ENCODE measurements around the gene KTN1.

Gene KTN1

GRCh38 chr14:55589171-55589570, 9.2 kb downstream of the KTN1 start:
- Histone ChIP-seq H3K4me3 (ENCODE audit: low read depth in 1 of 2, low read length in 2 of 2) (no peak overlapping the region), H3K27ac (ENCODE audit: low read depth, low read length) (no peak overlapping the region), H3K36me3 (ENCODE audit: control insufficient read depth in 1 of 2, insufficient read depth in 2 of 2, low read length in 2 of 2) (no peaks in the 10 kb centered on the region), H3K4me1 (ENCODE audit: control insufficient read depth in 1 of 2, insufficient read depth in 2 of 2, low read length in 2 of 2) (peaks cover 26 to 42% of the 10 kb centered on the region in 2 donors), H3K9me3 (ENCODE audit: control insufficient read depth in 1 of 2, low read length in 2 of 2) (no peaks in the 10 kb centered on the region), H3K27me3 (ENCODE audit: control insufficient read depth in 1 of 2, insufficient read depth in 2 of 2, low read length in 2 of 2) (no peaks in the 10 kb centered on the region), H3K9ac (ENCODE audit: low read depth in 1 of 2, low read length in 2 of 2) (no peak overlapping the region)

- Histone ChIP-seq H3K27ac (ENCODE audit: low read depth, low read length) (no peak overlapping the region), H3K4me1 (ENCODE audit: control insufficient read depth in 1 of 2, insufficient read depth in 2 of 2, low read length in 2 of 2) (peaks cover 8 to 34% of the 10 kb centered on the region in 2 donors), H3K36me3 (ENCODE audit: control insufficient read depth in 1 of 2, insufficient read depth in 2 of 2, low read length in 2 of 2) (no peaks in the 10 kb centered on the region), H3K4me3 (ENCODE audit: low read depth in 1 of 2, low read length in 2 of 2) (no peak overlapping the region), H3K9ac (ENCODE audit: low read depth in 1 of 2, low read length in 2 of 2) (no peak overlapping the region), H3K9me3 (ENCODE audit: control insufficient read depth in 1 of 2, low read length in 2 of 2) (no peaks in the 10 kb centered on the region), H3K27me3 (ENCODE audit: control insufficient read depth in 1 of 2, insufficient read depth in 2 of 2, low read length in 2 of 2) (no peaks in the 10 kb centered on the region)
These were observed 12.4 kb downstream of the KTN1 start for GRCh38 chr14:55592436-55592835.

- Histone ChIP-seq H3K27ac (ENCODE audit: low read depth, low read length) (no peak overlapping the region), H3K27me3 (ENCODE audit: control insufficient read depth in 1 of 2, insufficient read depth in 2 of 2, low read length in 2 of 2) (no peaks in the 10 kb centered on the region), H3K9ac (ENCODE audit: low read depth in 1 of 2, low read length in 2 of 2) (no peak overlapping the region), H3K4me1 (ENCODE audit: control insufficient read depth in 1 of 2, insufficient read depth in 2 of 2, low read length in 2 of 2) (peaks cover 6 to 29% of the 10 kb centered on the region in 2 donors), H3K36me3 (ENCODE audit: control insufficient read depth in 1 of 2, insufficient read depth in 2 of 2, low read length in 2 of 2) (no peaks in the 10 kb centered on the region), H3K4me3 (ENCODE audit: low read depth in 1 of 2, low read length in 2 of 2) (no peak overlapping the region), H3K9me3 (ENCODE audit: control insufficient read depth in 1 of 2, low read length in 2 of 2) (no peaks in the 10 kb centered on the region)
These were observed 13.7 kb downstream of the KTN1 start for GRCh38 chr14:55593698-55594097.

- H3K36me3 ChIP-seq (ENCODE audit: control insufficient read depth in 1 of 2, insufficient read depth in 2 of 2, low read length in 2 of 2) = no peaks in the 10 kb centered on the region
- peak overlapping the region in 1 of 2 donors; percentile 24 for H3K4me3 ChIP-seq (ENCODE audit: low read depth in 1 of 2, low read length in 2 of 2)
- no peak overlapping the region for H3K9ac ChIP-seq (ENCODE audit: low read depth in 1 of 2, low read length in 2 of 2)
- H3K4me1 ChIP-seq (ENCODE audit: control insufficient read depth in 1 of 2, insufficient read depth in 2 of 2, low read length in 2 of 2) = peaks cover 6 to 8% of the 10 kb centered on the region in 2 donors
- H3K9me3 ChIP-seq (ENCODE audit: control insufficient read depth in 1 of 2, low read length in 2 of 2) = no peaks in the 10 kb centered on the region
- H3K27ac ChIP-seq (ENCODE audit: low read depth, low read length) = no peak overlapping the region
- no peaks in the 10 kb centered on the region for H3K27me3 ChIP-seq (ENCODE audit: control insufficient read depth in 1 of 2, insufficient read depth in 2 of 2, low read length in 2 of 2)
These were observed 19.4 kb downstream of the KTN1 start for GRCh38 chr14:55599250-55599879.

- no peak overlapping the region for H3K27ac ChIP-seq (ENCODE audit: low read depth, low read length)
- no peaks in the 10 kb centered on the region for H3K4me1 ChIP-seq (ENCODE audit: control insufficient read depth in 1 of 2, insufficient read depth in 2 of 2, low read length in 2 of 2)
- H3K9ac ChIP-seq (ENCODE audit: low read depth in 1 of 2, low read length in 2 of 2) = no peak overlapping the region
- no peak overlapping the region for H3K4me3 ChIP-seq (ENCODE audit: low read depth in 1 of 2, low read length in 2 of 2)
- H3K27me3 ChIP-seq (ENCODE audit: control insufficient read depth in 1 of 2, insufficient read depth in 2 of 2, low read length in 2 of 2) = no peaks in the 10 kb centered on the region
- no peaks in the 10 kb centered on the region for H3K9me3 ChIP-seq (ENCODE audit: control insufficient read depth in 1 of 2, low read length in 2 of 2)
- no peaks in the 10 kb centered on the region for H3K36me3 ChIP-seq (ENCODE audit: control insufficient read depth in 1 of 2, insufficient read depth in 2 of 2, low read length in 2 of 2)
These were observed 21.0 kb downstream of the KTN1 start for GRCh38 chr14:55600784-55601561.

GRCh38 chr14:55603401-55603953, 23.5 kb downstream of the KTN1 start:
- H3K36me3 ChIP-seq (ENCODE audit: control insufficient read depth in 1 of 2, insufficient read depth in 2 of 2, low read length in 2 of 2) = no peaks in the 10 kb centered on the region
- no peak overlapping the region for H3K27ac ChIP-seq (ENCODE audit: low read depth, low read length)

GRCh38 chr14:55604488-55604887, 24.5 kb downstream of the KTN1 start:
- Histone ChIP-seq H3K36me3 (ENCODE audit: control insufficient read depth in 1 of 2, insufficient read depth in 2 of 2, low read length in 2 of 2) (peaks cover 0 to 2% of the 10 kb centered on the region in 2 donors), H3K9ac (ENCODE audit: low read depth in 1 of 2, low read length in 2 of 2) (no peak overlapping the region), H3K4me1 (ENCODE audit: control insufficient read depth in 1 of 2, insufficient read depth in 2 of 2, low read length in 2 of 2) (no peaks in the 10 kb centered on the region), H3K27me3 (ENCODE audit: control insufficient read depth in 1 of 2, insufficient read depth in 2 of 2, low read length in 2 of 2) (no peaks in the 10 kb centered on the region), H3K4me3 (ENCODE audit: low read depth in 1 of 2, low read length in 2 of 2) (no peak overlapping the region), H3K9me3 (ENCODE audit: control insufficient read depth in 1 of 2, low read length in 2 of 2) (no peaks in the 10 kb centered on the region), H3K27ac (ENCODE audit: low read depth, low read length) (no peak overlapping the region)

More at GRCh38 chr14:55603401-55603953, 23.5 kb downstream of the KTN1 start:
- Histone ChIP-seq H3K4me3 (ENCODE audit: low read depth in 1 of 2, low read length in 2 of 2) (no peak overlapping the region), H3K9me3 (ENCODE audit: control insufficient read depth in 1 of 2, low read length in 2 of 2) (no peaks in the 10 kb centered on the region), H3K4me1 (ENCODE audit: control insufficient read depth in 1 of 2, insufficient read depth in 2 of 2, low read length in 2 of 2) (no peaks in the 10 kb centered on the region), H3K9ac (ENCODE audit: low read depth in 1 of 2, low read length in 2 of 2) (no peak overlapping the region), H3K27me3 (ENCODE audit: control insufficient read depth in 1 of 2, insufficient read depth in 2 of 2, low read length in 2 of 2) (no peaks in the 10 kb centered on the region)

GRCh38 chr14:55604900-55605418, 25.0 kb downstream of the KTN1 start:
- no peak overlapping the region for H3K27ac ChIP-seq (ENCODE audit: low read depth, low read length)
- peaks cover 0 to 2% of the 10 kb centered on the region in 2 donors for H3K36me3 ChIP-seq (ENCODE audit: control insufficient read depth in 1 of 2, insufficient read depth in 2 of 2, low read length in 2 of 2)
- H3K4me1 ChIP-seq (ENCODE audit: control insufficient read depth in 1 of 2, insufficient read depth in 2 of 2, low read length in 2 of 2) = no peaks in the 10 kb centered on the region

GRCh38 chr14:55605793-55606192, 25.8 kb downstream of the KTN1 start:
- Histone ChIP-seq H3K9ac (ENCODE audit: low read depth in 1 of 2, low read length in 2 of 2) (no peak overlapping the region), H3K27me3 (ENCODE audit: control insufficient read depth in 1 of 2, insufficient read depth in 2 of 2, low read length in 2 of 2) (no peaks in the 10 kb centered on the region), H3K4me3 (ENCODE audit: low read depth in 1 of 2, low read length in 2 of 2) (no peak overlapping the region), H3K9me3 (ENCODE audit: control insufficient read depth in 1 of 2, low read length in 2 of 2) (no peaks in the 10 kb centered on the region), H3K27ac (ENCODE audit: low read depth, low read length) (no peak overlapping the region), H3K4me1 (ENCODE audit: control insufficient read depth in 1 of 2, insufficient read depth in 2 of 2, low read length in 2 of 2) (no peaks in the 10 kb centered on the region), H3K36me3 (ENCODE audit: control insufficient read depth in 1 of 2, insufficient read depth in 2 of 2, low read length in 2 of 2) (peaks cover 0 to 2% of the 10 kb centered on the region in 2 donors)

More at GRCh38 chr14:55604900-55605418, 25.0 kb downstream of the KTN1 start:
- Histone ChIP-seq H3K9me3 (ENCODE audit: control insufficient read depth in 1 of 2, low read length in 2 of 2) (no peaks in the 10 kb centered on the region), H3K9ac (ENCODE audit: low read depth in 1 of 2, low read length in 2 of 2) (no peak overlapping the region), H3K4me3 (ENCODE audit: low read depth in 1 of 2, low read length in 2 of 2) (no peak overlapping the region), H3K27me3 (ENCODE audit: control insufficient read depth in 1 of 2, insufficient read depth in 2 of 2, low read length in 2 of 2) (no peaks in the 10 kb centered on the region)

- Histone ChIP-seq H3K4me3 (ENCODE audit: low read depth in 1 of 2, low read length in 2 of 2) (no peak overlapping the region), H3K9me3 (ENCODE audit: control insufficient read depth in 1 of 2, low read length in 2 of 2) (no peaks in the 10 kb centered on the region), H3K27ac (ENCODE audit: low read depth, low read length) (no peak overlapping the region), H3K4me1 (ENCODE audit: control insufficient read depth in 1 of 2, insufficient read depth in 2 of 2, low read length in 2 of 2) (no peaks in the 10 kb centered on the region), H3K36me3 (ENCODE audit: control insufficient read depth in 1 of 2, insufficient read depth in 2 of 2, low read length in 2 of 2) (peaks cover 0 to 2% of the 10 kb centered on the region in 2 donors), H3K27me3 (ENCODE audit: control insufficient read depth in 1 of 2, insufficient read depth in 2 of 2, low read length in 2 of 2) (no peaks in the 10 kb centered on the region), H3K9ac (ENCODE audit: low read depth in 1 of 2, low read length in 2 of 2) (no peak overlapping the region)
These were observed 27.4 kb downstream of the KTN1 start for GRCh38 chr14:55607386-55607785.

Measured in duodenal mucosa (tissue), 2 donors.